K562 (cell line): ENCODE measurements around the gene ACTC1. TPM values are rescaled to one million over a fixed set of nuclear protein-coding genes. Genes with fewer than 3 reads are reported as not detected.
A peak's percentile ranks its signal among the peaks of the same experiment; 100 is the strongest.
"Not testable (repeated sequence)": the region's sequence is repeated elsewhere in the genome, so short reads cannot be mapped to it uniquely, and the experiment has no call there.

Experiments used
- ATAC-seq: fragments of 200-7000 bp; cut with Tn5 transposase; 3 replicates; pipeline ENCODE4 v1.9.1; 2020; ENCODE audit warnings: moderate library complexity
- BruUV-seq: library from RNA; stranded (reverse); fragments of 400-500 nt; replicated peaks from 2 replicates; lab custom pipeline; 2021; lab: Mats Ljungman, UMichigan
- CTCF ChIA-PET: fragments of 300-600 bp; formaldehyde crosslinking; extraction: SDS; loops from one replicate; lab custom pipeline; 2021; ENCODE audit warnings: low intra/inter-chr PET ratio; lab: Yijun Ruan, JAX
- POLR2A ChIA-PET: fragments of 300-600, 350-650 bp; sonication (Branson Sonifier 250); formaldehyde crosslinking; extraction: SDS; loops from one replicate; lab custom pipeline; 2021; ENCODE audit warnings: antibody characterized with exemption, inconsistent platforms; lab: Yijun Ruan, JAX
- DNase-seq, 4 experiments: peaks; one replicate each; pipeline versions ENCODE4 v3.0.0 to v3.0.0-alpha.2; 2011 to 2018; ENCODE audit warnings: low spot score in 3 of 4, mixed read lengths in 3 of 4; ENCODE audit errors: extremely low read depth in 1 of 4
- FAIRE-seq: peaks from 2 replicates; lab custom pipeline; 2011; peaks lifted over from hg19 to GRCh38; lab: Jason Lieb, UNC
- H2AFZ ChIP-seq: 2 replicates; pipeline ENCODE4 v1.6.0; 2011; ENCODE audit warnings: low read depth, low read length, control low read depth, inconsistent platforms
- H3K27ac ChIP-seq: fragments of 200-600 bp; 3 replicates; pipeline ENCODE4 v1.8.0; 2011; ENCODE audit warnings: low read depth, mild to moderate bottlenecking, control low read depth, inconsistent platforms, low read length, moderate library complexity, mixed read lengths; ENCODE audit errors: extremely low read depth
- H3K27me3 ChIP-seq, 2 experiments: fragments of 300-600 bp in 1 of 2; 2 replicates in 1 of 2; 3 replicates in 1 of 2; pipeline versions ENCODE4 v1.6.0 to v1.8.0; 2011; ENCODE audit warnings: inconsistent platforms in 2 of 2, low read length in 2 of 2, mild to moderate bottlenecking in 1 of 2, mixed read lengths in 1 of 2, moderate library complexity in 1 of 2; ENCODE audit not compliant: control insufficient read depth in 2 of 2, insufficient read depth in 2 of 2
- H3K36me3 ChIP-seq: fragments of 300-600 bp; 3 replicates; pipeline ENCODE4 v1.8.0; 2011; ENCODE audit warnings: mild to moderate bottlenecking, low read length, inconsistent platforms; ENCODE audit not compliant: control insufficient read depth, insufficient read depth
- H3K4me1 ChIP-seq, 2 experiments: fragments of 200-600 bp in 1 of 2; replicated peaks in 1 of 2; 2 replicates in 1 of 2; 3 replicates in 1 of 2; pipeline versions ENCODE4 v1.5.1 to v1.8.0; 2011; ENCODE audit warnings: inconsistent platforms in 2 of 2, low read length in 2 of 2, mild to moderate bottlenecking in 1 of 2, mixed read lengths in 1 of 2, moderate library complexity in 1 of 2; ENCODE audit not compliant: control insufficient read depth in 2 of 2, insufficient read depth in 2 of 2
- H3K4me2 ChIP-seq: 2 replicates; pipeline ENCODE4 v1.6.1; 2011; ENCODE audit warnings: low read length, control low read depth, inconsistent platforms, mixed read lengths; ENCODE audit not compliant: insufficient read depth
- H3K4me3 ChIP-seq: fragments of 200-600 bp; sonication (generic), shearing (Covaris generic); 2 replicates; pipeline ENCODE4 v1.5.1; 2016; ENCODE audit warnings: control low read depth, inconsistent platforms
- H3K79me2 ChIP-seq: fragments of 200-600 bp; 3 replicates; pipeline ENCODE4 v1.8.0; 2011; ENCODE audit warnings: low read length, inconsistent platforms; ENCODE audit not compliant: control insufficient read depth, insufficient read depth
- H3K9ac ChIP-seq, 2 experiments: 2 replicates each; pipeline versions ENCODE4 v1.6.0 to v1.6.1; 2011; ENCODE audit warnings: low read depth in 2 of 2, low read length in 2 of 2, control low read depth in 1 of 2, inconsistent platforms in 1 of 2, mild to moderate bottlenecking in 1 of 2, mixed read lengths in 1 of 2; ENCODE audit not compliant: insufficient read depth in 1 of 2
- H3K9me1 ChIP-seq: one replicate; pipeline ENCODE4 v1.6.0; 2011; ENCODE audit warnings: inconsistent platforms, mild to moderate bottlenecking, low read length, moderate library complexity; ENCODE audit not compliant: control insufficient read depth, insufficient read depth
- H3K9me3 ChIP-seq: replicated peaks from 2 replicates; pipeline ENCODE4 v1.5.1; 2011; ENCODE audit warnings: low read depth, low read length, inconsistent platforms; ENCODE audit not compliant: control insufficient read depth, insufficient read depth
- H4K20me1 ChIP-seq: replicated peaks from 2 replicates; pipeline ENCODE4 v1.6.1; 2011; ENCODE audit warnings: low read length, inconsistent platforms, mixed read lengths; ENCODE audit not compliant: control insufficient read depth, insufficient read depth
- ARID1B ChIP-seq: fragments of 450-650 bp; IDR thresholded peaks from 2 replicates; pipeline ENCODE4 v1.6.1; 2016; ENCODE audit warnings: antibody characterized with exemption, mild to moderate bottlenecking, inconsistent platforms
- CBFA2T3 ChIP-seq: fragments of 450-650 bp; IDR thresholded peaks from 2 replicates; pipeline ENCODE4 v1.6.1; 2017
- FOXA3 ChIP-seq, 2 experiments: fragments of 450-650 bp in 1 of 2; sonication (generic) in 1 of 2; formaldehyde crosslinking; IDR thresholded peaks in 1 of 2; conservative IDR thresholded peaks in 1 of 2; 2 replicates each; pipeline versions ENCODE4 v1.4.0 to v1.8.0; 2020 to 2022; ENCODE audit warnings: mild to moderate bottlenecking in 2 of 2, missing genetic modification reagents in 1 of 2
- RCOR1 ChIP-seq, 2 experiments: IDR thresholded peaks; 2 replicates each; pipeline ENCODE4 v1.6.1; 2012; ENCODE audit warnings: low read depth in 2 of 2, low read length in 2 of 2, borderline replicate concordance in 1 of 2, improper control_type of control experiment in 1 of 2
- TAL1 ChIP-seq: fragments of 450-650 bp; IDR thresholded peaks from 2 replicates; pipeline ENCODE4 v1.6.1; 2016; ENCODE audit warnings: mild to moderate bottlenecking
- TCF3 ChIP-seq: sonication (generic); formaldehyde crosslinking; IDR thresholded peaks from 2 replicates; pipeline ENCODE4 v1.4.0; 2020; ENCODE audit warnings: mild to moderate bottlenecking, missing genetic modification reagents
- TEAD4 ChIP-seq, 2 experiments: sonication (generic) in 1 of 2; formaldehyde crosslinking in 1 of 2; IDR thresholded peaks; 2 replicates each; pipeline versions ENCODE4 v1.6.1 to v1.8.0; 2012 to 2022; ENCODE audit warnings: borderline replicate concordance in 1 of 2, inconsistent platforms in 1 of 2, low read length in 1 of 2, mild to moderate bottlenecking in 1 of 2, missing genetic modification reagents in 1 of 2
- TFAP4 ChIP-seq: sonication (generic); formaldehyde crosslinking; IDR thresholded peaks from 2 replicates; pipeline ENCODE4 v1.8.0; 2022; ENCODE audit warnings: missing genetic modification reagents, mild to moderate bottlenecking, moderate library complexity, borderline replicate concordance
- WGBS: fragments of 100-300 bp; shearing (Covaris generic); methylation state at CpG from one replicate; pipeline ENCODE4 v1.1.6; 2016; ENCODE audit warnings: low coverage, mixed read lengths; ENCODE audit not compliant: insufficient coverage; ENCODE audit errors: missing lambda C conversion rate; 5-methylcytosine and 5-hydroxymethylcytosine counted together
- in situ Hi-C: fragments of 300-500 bp; cut with MboI; formaldehyde crosslinking; loops from 4 replicates; pipeline ENCODE4 v1.15.0; 2018; ENCODE audit warnings: inconsistent platforms, mixed read lengths
- intact Hi-C: fragments of 100-400 bp; cut with micrococcal nuclease; formaldehyde crosslinking; loops from 2 replicates; pipeline ENCODE4 v1.14.2; 2022
- polyA plus RNA-seq, 8 experiments: library from polyadenylated mRNA; depleted of rRNA in 4 of 8; stranded (reverse) in 5 of 8; unstranded in 3 of 8; fragments of >200 nt; fragmentation: Nextera tagmentation in 2 of 8; fragmentation: Illumina TruSeq in 1 of 8; extraction: Ambion mirVana in 2 of 8; extraction: Trizol in 1 of 8; gene quantifications; 2 replicates each; pipeline versions ENCODE4 v1.2.1 to v1.2.3, GENCODE V29; 2011 to 2014; ENCODE audit warnings: inconsistent platforms in 1 of 8, missing spikeins in 1 of 8
- total RNA-seq, 7 experiments: library from RNA; depleted of rRNA in 6 of 7; stranded (reverse); fragments of >200 nt in 6 of 7; fragmentation: Illumina TruSeq in 2 of 7; extraction: Trizol in 2 of 7; gene quantifications; 2 replicates each; pipeline versions ENCODE4 v1.2.1 to v1.2.3, GENCODE V29; 2011 to 2021; ENCODE audit warnings: low replicate concordance in 1 of 7

The ACTC1 gene
- total and polyA plus RNA-seq, 9 of the 15 experiments (the other 6 are each of a cell fraction or from before 2014, with no cell fraction given): 0.08 to 0.84 (median 0.17) TPM; not detected in 3

GRCh38 chr15:34812868-34813365, 17.6 kb upstream of the ACTC1 start:
- H3K27me3 ChIP-seq; H3K9ac ChIP-seq; ATAC-seq; H3K27ac ChIP-seq; H2AFZ ChIP-seq; intact Hi-C loops; BruUV-seq; H3K36me3 ChIP-seq; in situ Hi-C loops; H3K79me2 ChIP-seq; H3K4me3 ChIP-seq; H4K20me1 ChIP-seq; CTCF ChIA-PET; DNase-seq; H3K9me1 ChIP-seq; H3K9me3 ChIP-seq; TF ChIP-seq TEAD4 (CRISPR knock-in tag; IDR thresholded peaks at IDR 0.05; ENCODE audit: borderline replicate concordance): not testable (repeated sequence)
- TF ChIP-seq TFAP4 (CRISPR knock-in tag): peak; percentile 26; the same call in 1 of the 2 replicates
- TF ChIP-seq ARID1B: 0 out of 2 replicates have a peak, but pooled peaks have one; percentile 17
- TF ChIP-seq FOXA3 (CRISPR knock-in tag; conservative IDR thresholded peaks at IDR 0.05 in 1 of 2, IDR thresholded peaks at IDR 0.05 in 1 of 2): 0 out of 4 replicates have a peak, but pooled peaks of 1 of the 2 experiments have one; percentile 22
- peak; percentile 14; the same call in 1 of the 2 replicates for TF ChIP-seq TCF3 (CRISPR knock-in tag)
- TF ChIP-seq CBFA2T3: peak; percentile 29; the same call in 1 of the 2 replicates
- TF ChIP-seq TAL1: peak; percentile 20; the same call in 1 of the 2 replicates
- TF ChIP-seq RCOR1 (IDR thresholded peaks at IDR 0.05; ENCODE audit: borderline replicate concordance in 1 of 2, low read depth in 2 of 2, low read length in 2 of 2): peak in 1 of 2 experiments; percentile 31; a peak in 1 of 4 replicates
- peak; percentile 25; the same call in 1 of the 2 replicates for TF ChIP-seq TEAD4 (IDR thresholded peaks at IDR 0.05; ENCODE audit: low read length)
- 32% methylated on average over 9 of the region's 9 CpGs for WGBS
- peaks cover 0 to 14% of the 10 kb centered on the region in 2 experiments; a peak in 4 of 5 replicates for H3K4me1 ChIP-seq
- peak; percentile 32 for FAIRE-seq
- POLR2A ChIA-PET: interaction anchor here (0.8 kb wide), 2 partner anchors 12 to 27 kb away, joined by 3 read pairs; no protein-coding TSS in a partner anchor
- 0 out of 2 replicates have a peak overlapping the region, but pooled peaks have one; percentile 4 for H3K4me2 ChIP-seq
